Measurements from ENCODE around the gene TBX1. TPM values are rescaled to one million over a fixed set of nuclear protein-coding genes. Genes with fewer than 3 reads are reported as not detected.

The TBX1 gene
- total and polyA plus RNA-seq, 2 experiments from 2014 or later = 0.07 TPM; not detected in 1

GRCh38 chr22:19739911-19740449 is 20.6 kb upstream of the TBX1 start:
- no peaks in the 10 kb centered on the region for H3K36me3 ChIP-seq (replicated peaks; ENCODE audit: insufficient read depth, low read depth)
- no peaks in the 10 kb centered on the region for H3K79me2 ChIP-seq
- no peaks in the 10 kb centered on the region for H3K9me2 ChIP-seq (replicated peaks; ENCODE audit: insufficient read depth)
- no peak overlapping the region for H3K4me2 ChIP-seq
- H3K27ac ChIP-seq = no peak overlapping the region
- no peaks in the 10 kb centered on the region for H3K27me3 ChIP-seq
- no peak overlapping the region for H3K4me3 ChIP-seq
- H3K4me1 ChIP-seq (ENCODE audit: insufficient read depth) = no peaks in the 10 kb centered on the region
- no peak for TF ChIP-seq EZH2phosphoT487 (IDR thresholded peaks at IDR 0.05; ENCODE audit: low read depth, severe bottlenecking, unreplicated experiment)
- no peak for TF ChIP-seq EZH2 (IDR thresholded peaks at IDR 0.05; ENCODE audit: borderline replicate concordance)
- TF ChIP-seq CTCF (IDR thresholded peaks at IDR 0.05; ENCODE audit: poor library complexity) = no peak
- WGBS (ENCODE audit: low lambda C conversion rate, missing lambda C conversion rate) = 95% methylated on average over 7 of the region's 7 CpGs
- H4K20me1 ChIP-seq (ENCODE audit: insufficient read depth, poor library complexity, severe bottlenecking) = no peaks in the 10 kb centered on the region
- no peaks in the 10 kb centered on the region for H3K9me3 ChIP-seq (ENCODE audit: low read depth)
- DNase-seq (ENCODE audit: low spot score) = no peak
- no peak overlapping the region for H2AFZ ChIP-seq

DNA sequence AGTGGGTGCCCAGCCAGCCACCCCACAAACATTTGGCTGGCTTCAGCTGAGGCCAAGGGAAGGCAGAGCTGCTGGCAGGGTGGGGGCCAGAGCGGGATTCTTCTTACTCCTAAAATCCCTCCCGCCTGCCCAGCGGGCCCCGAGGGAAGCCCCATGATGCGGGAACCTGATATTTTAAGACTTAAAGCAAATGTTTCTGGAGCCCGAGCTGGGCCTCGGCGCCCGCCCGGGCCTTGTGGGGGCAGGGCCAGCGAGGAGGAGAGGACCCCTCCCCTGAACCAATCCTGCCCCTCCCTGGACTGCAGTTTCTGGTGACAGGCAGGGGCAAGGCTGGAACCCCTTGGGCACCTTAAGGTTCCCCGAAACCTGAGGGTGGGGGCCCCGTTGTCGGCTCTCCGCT is 20.0 kb upstream of the TBX1 start:
- 83% methylated on average over 15 of the region's 15 CpGs for WGBS (ENCODE audit: low lambda C conversion rate, missing lambda C conversion rate)
- H3K79me2 ChIP-seq = no peaks in the 10 kb centered on the region
- DNase-seq (ENCODE audit: low spot score) = no peak
- no peak overlapping the region for H3K27ac ChIP-seq
- no peak overlapping the region for H3K4me2 ChIP-seq
- no peaks in the 10 kb centered on the region for H3K9me3 ChIP-seq (ENCODE audit: low read depth)
- no peaks in the 10 kb centered on the region for H3K9me2 ChIP-seq (replicated peaks; ENCODE audit: insufficient read depth)
- no peak overlapping the region for H3K4me3 ChIP-seq
- no peak overlapping the region for H2AFZ ChIP-seq
- no peak for TF ChIP-seq EZH2phosphoT487 (IDR thresholded peaks at IDR 0.05; ENCODE audit: low read depth, severe bottlenecking, unreplicated experiment)
- no peaks in the 10 kb centered on the region for H3K4me1 ChIP-seq (ENCODE audit: insufficient read depth)
- H3K36me3 ChIP-seq (replicated peaks; ENCODE audit: insufficient read depth, low read depth) = no peaks in the 10 kb centered on the region
- H3K27me3 ChIP-seq = no peaks in the 10 kb centered on the region
- no peaks in the 10 kb centered on the region for H4K20me1 ChIP-seq (ENCODE audit: insufficient read depth, poor library complexity, severe bottlenecking)

GRCh38 chr22:19741053-19741452 is 19.5 kb upstream of the TBX1 start:
- H3K4me1 ChIP-seq (ENCODE audit: insufficient read depth) = no peaks in the 10 kb centered on the region
- no peak overlapping the region for H3K27ac ChIP-seq
- TF ChIP-seq CTCF (IDR thresholded peaks at IDR 0.05; ENCODE audit: poor library complexity) (no peak), EZH2phosphoT487 (IDR thresholded peaks at IDR 0.05; ENCODE audit: low read depth, severe bottlenecking, unreplicated experiment) (no peak), EZH2 (IDR thresholded peaks at IDR 0.05; ENCODE audit: borderline replicate concordance) (no peak)
- H3K9me3 ChIP-seq (ENCODE audit: low read depth) = no peaks in the 10 kb centered on the region
- DNase-seq (ENCODE audit: low spot score) = no peak
- no peaks in the 10 kb centered on the region for H3K27me3 ChIP-seq
- 94% methylated on average over 7 of the region's 7 CpGs for WGBS (ENCODE audit: low lambda C conversion rate, missing lambda C conversion rate)
- no peaks in the 10 kb centered on the region for H4K20me1 ChIP-seq (ENCODE audit: insufficient read depth, poor library complexity, severe bottlenecking)
- no peak overlapping the region for H2AFZ ChIP-seq
- no peak overlapping the region for H3K4me2 ChIP-seq
- no peaks in the 10 kb centered on the region for H3K9me2 ChIP-seq (replicated peaks; ENCODE audit: insufficient read depth)
- H3K4me3 ChIP-seq = no peak overlapping the region
- H3K79me2 ChIP-seq = no peaks in the 10 kb centered on the region
- no peaks in the 10 kb centered on the region for H3K36me3 ChIP-seq (replicated peaks; ENCODE audit: insufficient read depth, low read depth)

- H3K4me3 ChIP-seq = no peak overlapping the region
- DNase-seq (ENCODE audit: low spot score) = no peak
- no peak overlapping the region for H3K4me2 ChIP-seq
- H3K9me2 ChIP-seq (replicated peaks; ENCODE audit: insufficient read depth) = no peaks in the 10 kb centered on the region
- no peak overlapping the region for H3K27ac ChIP-seq
- no peaks in the 10 kb centered on the region for H4K20me1 ChIP-seq (ENCODE audit: insufficient read depth, poor library complexity, severe bottlenecking)
- WGBS (ENCODE audit: low lambda C conversion rate, missing lambda C conversion rate) = 91% methylated on average over 20 of the region's 21 CpGs
- H3K27me3 ChIP-seq = no peaks in the 10 kb centered on the region
- TF ChIP-seq EZH2 (IDR thresholded peaks at IDR 0.05; ENCODE audit: borderline replicate concordance) (no peak), EZH2phosphoT487 (IDR thresholded peaks at IDR 0.05; ENCODE audit: low read depth, severe bottlenecking, unreplicated experiment) (no peak), CTCF (IDR thresholded peaks at IDR 0.05; ENCODE audit: poor library complexity) (no peak)
- no peak overlapping the region for H2AFZ ChIP-seq
- H3K9me3 ChIP-seq (ENCODE audit: low read depth) = no peaks in the 10 kb centered on the region
- H3K36me3 ChIP-seq (replicated peaks; ENCODE audit: insufficient read depth, low read depth) = no peaks in the 10 kb centered on the region
- H3K4me1 ChIP-seq (ENCODE audit: insufficient read depth) = no peaks in the 10 kb centered on the region
- no peaks in the 10 kb centered on the region for H3K79me2 ChIP-seq
Observed at GRCh38 chr22:19742160-19743066, 18.2 kb upstream of the TBX1 start.

Data from hepatocyte (in vitro differentiated cells).